ENCODE data around the gene SMAD4. TPM values are rescaled to one million over a fixed set of nuclear protein-coding genes. Genes with fewer than 3 reads are reported as not detected.
A peak's percentile ranks its signal among the peaks of the same experiment; 100 is the strongest.

Gene SMAD4
- total RNA-seq, 6 donors from 2014 or later = 94.7 to 140 (median 107) TPM

- DNase-seq = no peak
- WGBS, 2 donors = 92 to 98% methylated on average over 2 of the region's 2 CpGs
- no peaks in the 10 kb centered on the region for H3K9me3 ChIP-seq
- TF ChIP-seq CTCF (IDR thresholded peaks at IDR 0.05) (no peak), POLR2A (IDR thresholded peaks at IDR 0.05) (no peak), EP300 (IDR thresholded peaks at IDR 0.05) (no peak), POLR2AphosphoS5 (IDR thresholded peaks at IDR 0.05) (no peak)
- H3K4me3 ChIP-seq = no peak overlapping the region
- ATAC-seq (ENCODE audit: low FRiP score in 2 of 2) = no peak
- no peaks in the 10 kb centered on the region for H3K4me1 ChIP-seq
- H3K27me3 ChIP-seq = no peaks in the 10 kb centered on the region
- H3K36me3 ChIP-seq = peaks cover 10 to 70% (median 20%) of the 10 kb centered on the region in 4 donors
- H3K27ac ChIP-seq = no peak overlapping the region
Observed at GRCh38 chr18:51070545-51070944, 40.5 kb downstream of the SMAD4 start.

GRCh38 chr18:51072586-51073313 lies 42.7 kb downstream of the SMAD4 start:
- 96 to 97% methylated on average over 6 of the region's 6 CpGs for WGBS, 2 donors
- Histone ChIP-seq H3K4me3 (no peak overlapping the region), H3K36me3 (peaks cover 10 to 59% (median 18%) of the 10 kb centered on the region in 4 donors), H3K27me3 (no peaks in the 10 kb centered on the region), H3K9me3 (no peaks in the 10 kb centered on the region), H3K4me1 (no peaks in the 10 kb centered on the region), H3K27ac (no peak overlapping the region)
- ATAC-seq (ENCODE audit: low FRiP score in 2 of 2) = no peak
- DNase-seq = no peak
- no peak for TF ChIP-seq EP300 (IDR thresholded peaks at IDR 0.05)
- no peak for TF ChIP-seq POLR2AphosphoS5 (IDR thresholded peaks at IDR 0.05)
- TF ChIP-seq CTCF (IDR thresholded peaks at IDR 0.05) = no peak

- no peak for ATAC-seq (ENCODE audit: low FRiP score in 2 of 2)
- Histone ChIP-seq H3K4me3 (no peak overlapping the region), H3K27ac (no peak overlapping the region), H3K9me3 (no peaks in the 10 kb centered on the region), H3K27me3 (no peaks in the 10 kb centered on the region), H3K4me1 (no peaks in the 10 kb centered on the region), H3K36me3 (peaks cover 12 to 57% (median 28%) of the 10 kb centered on the region in 4 donors)
- no peak for DNase-seq
- WGBS, 2 donors = 45 to 65% methylated on average over 1 of the region's 1 CpG
- no peak for TF ChIP-seq POLR2A (IDR thresholded peaks at IDR 0.05)
- no peak for TF ChIP-seq CTCF (IDR thresholded peaks at IDR 0.05)
- TF ChIP-seq EP300 (IDR thresholded peaks at IDR 0.05) = no peak
- no peak for TF ChIP-seq POLR2AphosphoS5 (IDR thresholded peaks at IDR 0.05)
Observed at GRCh38 chr18:51074605-51075004, 44.6 kb downstream of the SMAD4 start.

- peaks cover 16 to 57% (median 35%) of the 10 kb centered on the region in 4 donors for H3K36me3 ChIP-seq
- DNase-seq (peak in 1 of 2 donors; percentile 25), ATAC-seq (ENCODE audit: low FRiP score in 2 of 2) (no peak)
- WGBS, 2 donors = 86 to 89% methylated on average over 4 of the region's 4 CpGs
- no peaks in the 10 kb centered on the region for H3K9me3 ChIP-seq
- TF ChIP-seq POLR2AphosphoS5 (IDR thresholded peaks at IDR 0.05) (no peak), POLR2A (IDR thresholded peaks at IDR 0.05) (no peak), CTCF (IDR thresholded peaks at IDR 0.05) (no peak), EP300 (IDR thresholded peaks at IDR 0.05) (no peak)
- H3K4me3 ChIP-seq = no peak overlapping the region
- no peak overlapping the region for H3K27ac ChIP-seq
- no peaks in the 10 kb centered on the region for H3K4me1 ChIP-seq
- no peaks in the 10 kb centered on the region for H3K27me3 ChIP-seq
Observed at GRCh38 chr18:51076503-51076902, 46.5 kb downstream of the SMAD4 start.

- ATAC-seq (ENCODE audit: low FRiP score in 2 of 2) (no peak), DNase-seq (no peak)
- WGBS, 2 donors = 79 to 81% methylated on average over 2 of the region's 2 CpGs
- Histone ChIP-seq H3K27ac (no peak overlapping the region), H3K27me3 (no peaks in the 10 kb centered on the region), H3K36me3 (peaks cover 20 to 60% (median 38%) of the 10 kb centered on the region in 4 donors), H3K4me1 (no peaks in the 10 kb centered on the region), H3K9me3 (no peaks in the 10 kb centered on the region), H3K4me3 (no peak overlapping the region)
- TF ChIP-seq CTCF (IDR thresholded peaks at IDR 0.05) (no peak), POLR2A (IDR thresholded peaks at IDR 0.05) (no peak), POLR2AphosphoS5 (IDR thresholded peaks at IDR 0.05) (no peak), EP300 (IDR thresholded peaks at IDR 0.05) (no peak)
Observed at GRCh38 chr18:51077217-51077616, 47.2 kb downstream of the SMAD4 start.
